Measurements from ENCODE around the gene MYO1A.
"Not testable (repeated sequence)": the region's sequence is repeated elsewhere in the genome, so short reads cannot be mapped to it uniquely, and the experiment has no call there.

The MYO1A gene

DNA sequence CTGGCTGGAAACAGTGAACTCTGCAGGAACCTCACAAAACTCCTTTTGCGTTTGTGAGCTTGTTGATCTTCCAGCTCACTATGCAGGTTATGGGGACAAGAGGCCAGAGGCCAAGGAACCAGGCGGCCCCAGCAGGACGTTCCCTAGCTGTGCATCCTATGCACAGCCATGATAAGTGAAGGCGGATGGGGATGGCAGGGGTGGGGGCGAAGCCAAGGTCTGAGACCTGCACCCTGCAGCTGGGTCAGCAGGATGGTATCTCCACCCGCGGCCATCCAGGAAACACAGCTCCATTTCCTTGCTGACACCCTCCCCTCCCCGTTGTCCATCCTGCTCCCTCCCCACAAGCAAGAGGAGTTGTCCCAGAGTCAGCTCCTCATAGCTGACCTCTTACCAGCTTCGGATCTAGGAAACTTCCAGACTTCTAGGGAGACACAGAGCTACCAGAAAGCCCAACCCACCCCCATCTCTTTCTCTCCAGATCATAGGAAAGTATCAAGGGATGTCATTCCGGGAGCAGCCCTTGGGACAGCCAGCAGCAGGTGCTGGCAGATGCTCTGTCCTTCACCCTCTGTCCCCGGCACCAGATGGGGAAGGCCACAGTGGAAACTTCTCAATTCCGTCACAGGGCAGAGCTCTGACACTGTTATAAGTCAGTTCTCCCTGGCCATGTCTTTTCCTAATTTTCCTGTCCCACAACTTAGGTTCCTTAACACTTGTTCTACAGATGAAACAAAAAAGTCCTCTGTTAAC lies 53.0 kb downstream of the MYO1A start:
- no peak for DNase-seq (ENCODE audit: low read depth in 1 of 2, low spot score in 1 of 2)

DNA sequence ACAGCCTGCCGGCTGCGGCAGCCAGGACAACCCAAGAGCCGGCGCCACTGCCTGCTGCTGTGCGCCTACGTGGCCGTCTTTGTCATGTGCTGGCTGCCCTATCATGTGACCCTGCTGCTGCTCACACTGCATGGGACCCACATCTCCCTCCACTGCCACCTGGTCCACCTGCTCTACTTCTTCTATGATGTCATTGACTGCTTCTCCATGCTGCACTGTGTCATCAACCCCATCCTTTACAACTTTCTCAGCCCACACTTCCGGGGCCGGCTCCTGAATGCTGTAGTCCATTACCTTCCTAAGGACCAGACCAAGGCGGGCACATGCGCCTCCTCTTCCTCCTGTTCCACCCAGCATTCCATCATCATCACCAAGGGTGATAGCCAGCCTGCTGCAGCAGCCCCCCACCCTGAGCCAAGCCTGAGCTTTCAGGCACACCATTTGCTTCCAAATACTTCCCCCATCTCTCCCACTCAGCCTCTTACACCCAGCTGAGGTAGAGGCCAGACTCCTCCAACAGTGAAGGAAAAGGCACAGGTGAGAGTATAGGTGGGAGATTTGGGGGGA lies 53.9 kb downstream of the MYO1A start:
- DNase-seq (ENCODE audit: low read depth in 1 of 2, low spot score in 1 of 2) = no peak

DNA sequence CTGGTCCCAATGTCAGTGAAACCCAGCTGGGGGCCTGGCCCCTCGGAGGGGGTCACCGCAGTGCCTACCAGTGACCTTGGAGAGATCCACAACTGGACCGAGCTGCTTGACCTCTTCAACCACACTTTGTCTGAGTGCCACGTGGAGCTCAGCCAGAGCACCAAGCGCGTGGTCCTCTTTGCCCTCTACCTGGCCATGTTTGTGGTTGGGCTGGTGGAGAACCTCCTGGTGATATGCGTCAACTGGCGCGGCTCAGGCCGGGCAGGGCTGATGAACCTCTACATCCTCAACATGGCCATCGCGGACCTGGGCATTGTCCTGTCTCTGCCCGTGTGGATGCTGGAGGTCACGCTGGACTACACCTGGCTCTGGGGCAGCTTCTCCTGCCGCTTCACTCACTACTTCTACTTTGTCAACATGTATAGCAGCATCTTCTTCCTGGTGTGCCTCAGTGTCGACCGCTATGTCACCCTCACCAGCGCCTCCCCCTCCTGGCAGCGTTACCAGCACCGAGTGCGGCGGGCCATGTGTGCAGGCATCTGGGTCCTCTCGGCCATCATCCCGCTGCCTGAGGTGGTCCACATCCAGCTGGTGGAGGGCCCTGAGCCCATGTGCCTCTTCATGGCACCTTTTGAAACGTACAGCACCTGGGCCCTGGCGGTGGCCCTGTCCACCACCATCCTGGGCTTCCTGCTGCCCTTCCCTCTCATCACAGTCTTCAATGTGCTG lies 54.6 kb downstream of the MYO1A start:
- DNase-seq (ENCODE audit: low read depth in 1 of 2, low spot score in 1 of 2) = no peak

DNA sequence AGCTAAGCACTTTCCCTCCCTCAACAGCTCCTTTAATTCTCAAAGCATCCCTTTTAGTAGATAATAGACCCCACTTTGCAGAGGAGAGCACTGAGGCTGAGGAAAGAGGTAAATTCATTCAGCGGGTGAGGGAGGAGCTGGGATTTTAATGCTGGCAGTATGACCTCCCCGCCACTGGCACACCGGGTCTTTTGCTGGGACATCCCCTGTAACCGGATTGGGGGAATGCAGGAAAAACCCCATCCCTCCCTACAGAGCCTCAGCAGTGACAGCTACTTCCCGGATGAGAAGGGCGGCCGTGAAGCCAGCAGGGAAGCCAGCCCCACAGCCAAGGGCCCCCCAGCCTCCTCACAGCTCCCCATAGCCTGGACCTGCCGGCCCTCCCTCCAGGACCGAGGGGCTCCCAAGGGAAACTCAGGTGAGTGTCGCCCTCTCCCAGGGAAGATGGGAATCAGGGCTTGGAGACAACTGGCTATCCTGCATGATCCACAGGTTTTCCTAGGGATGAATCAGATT lies 55.6 kb downstream of the MYO1A start:
- DNase-seq (ENCODE audit: low read depth in 1 of 2, low spot score in 1 of 2) = no peak

DNA sequence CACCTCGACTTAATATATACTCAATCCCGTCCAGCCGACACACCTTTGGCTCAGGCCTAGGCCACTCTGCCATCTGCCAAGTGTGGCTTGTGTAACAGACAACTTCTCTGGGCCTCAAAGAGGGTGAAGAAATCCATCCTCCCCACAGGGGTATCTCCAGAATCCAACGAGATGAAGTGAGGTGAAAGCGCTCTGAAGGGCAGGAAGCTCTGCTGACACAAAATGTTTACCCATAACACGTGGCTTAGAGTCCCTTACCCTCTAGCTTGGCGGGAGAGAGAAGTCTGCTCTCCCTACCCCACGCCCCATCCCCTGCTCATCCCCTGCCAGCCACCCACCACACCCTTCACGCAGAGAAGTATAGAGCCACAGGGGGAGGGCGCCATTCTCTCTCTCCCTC lies 56.6 kb downstream of the MYO1A start:
- DNase-seq (ENCODE audit: low read depth in 1 of 2, low spot score in 1 of 2) = no peak

DNA sequence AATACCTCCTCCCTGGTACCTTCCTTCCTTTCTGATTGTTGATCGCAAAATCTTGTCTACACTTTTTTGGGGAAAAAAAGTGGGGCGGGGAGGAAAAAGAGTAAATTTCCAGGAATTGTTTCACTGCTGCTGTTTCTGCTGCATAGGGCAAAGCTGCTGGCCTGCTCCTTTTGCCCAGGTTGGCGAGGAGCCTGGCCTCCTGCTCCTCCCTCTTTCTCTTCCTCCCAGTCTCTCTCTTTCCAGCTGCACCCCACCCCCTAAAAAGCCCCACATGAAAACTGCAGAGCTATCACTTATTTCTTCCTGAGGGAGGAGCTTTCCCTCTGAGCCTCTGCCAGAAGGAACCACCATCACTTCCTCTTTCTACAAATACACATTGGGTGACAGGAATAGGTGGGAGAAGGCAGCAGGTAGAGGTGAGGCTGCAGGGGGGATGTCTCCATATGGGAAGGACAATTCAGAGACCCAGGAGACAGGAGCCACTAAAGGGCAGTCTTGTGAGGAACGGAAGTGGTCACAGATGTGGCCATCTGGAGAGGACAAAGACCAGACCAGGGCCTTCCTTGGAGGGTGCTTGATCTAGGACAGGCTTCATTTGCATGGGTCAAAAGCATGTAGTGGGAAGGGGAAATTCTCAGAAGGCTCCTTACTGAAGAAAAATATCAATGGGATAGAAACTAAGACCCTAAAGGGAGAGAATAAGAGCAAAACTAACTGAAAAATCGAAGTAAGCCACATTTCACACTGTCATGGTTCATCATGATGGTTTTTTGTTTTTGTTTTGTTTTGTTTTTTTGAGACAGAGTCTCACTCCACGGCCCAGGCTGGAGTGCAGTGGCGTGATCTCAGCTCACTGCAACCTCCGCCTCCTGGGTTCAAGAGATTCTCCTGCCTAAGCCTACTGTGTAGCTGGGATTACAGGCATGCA lies 58.3 kb downstream of the MYO1A start:
- DNase-seq (ENCODE audit: low read depth in 1 of 2, low spot score in 1 of 2) = no peak

DNA sequence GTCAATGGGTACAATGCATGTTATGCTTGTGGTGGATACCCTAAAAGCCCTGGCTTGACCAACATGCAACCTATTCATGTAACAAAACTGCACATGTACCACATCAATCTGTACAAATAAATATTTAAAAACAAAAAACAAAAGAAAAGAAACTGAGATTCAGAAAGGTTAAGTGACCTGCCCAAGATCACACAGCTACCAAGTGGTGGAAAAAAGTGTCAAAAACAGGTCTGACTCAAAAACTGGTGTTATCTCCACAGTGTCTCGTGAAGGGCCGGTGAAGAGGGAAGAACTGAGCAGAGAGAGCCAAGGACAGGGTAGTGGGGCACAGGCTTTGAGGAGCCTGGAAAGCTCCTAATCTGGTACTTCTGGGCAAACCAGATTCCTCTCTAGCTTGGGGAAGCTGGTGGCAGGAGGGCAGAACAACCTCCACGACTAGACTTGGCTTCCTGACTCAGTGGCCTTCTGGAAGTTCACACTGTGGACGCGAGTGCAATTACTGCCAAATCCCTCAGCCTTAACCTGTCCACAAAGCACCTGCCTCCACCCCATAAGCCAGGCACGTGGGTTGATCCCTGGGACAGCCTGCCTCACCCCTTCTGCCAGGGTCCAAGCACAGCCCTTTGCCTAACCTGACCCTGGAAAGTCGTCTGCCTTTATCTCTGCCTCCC lies 59.1 kb downstream of the MYO1A start:
- no peak for DNase-seq (ENCODE audit: low read depth in 1 of 2, low spot score in 1 of 2)

DNA sequence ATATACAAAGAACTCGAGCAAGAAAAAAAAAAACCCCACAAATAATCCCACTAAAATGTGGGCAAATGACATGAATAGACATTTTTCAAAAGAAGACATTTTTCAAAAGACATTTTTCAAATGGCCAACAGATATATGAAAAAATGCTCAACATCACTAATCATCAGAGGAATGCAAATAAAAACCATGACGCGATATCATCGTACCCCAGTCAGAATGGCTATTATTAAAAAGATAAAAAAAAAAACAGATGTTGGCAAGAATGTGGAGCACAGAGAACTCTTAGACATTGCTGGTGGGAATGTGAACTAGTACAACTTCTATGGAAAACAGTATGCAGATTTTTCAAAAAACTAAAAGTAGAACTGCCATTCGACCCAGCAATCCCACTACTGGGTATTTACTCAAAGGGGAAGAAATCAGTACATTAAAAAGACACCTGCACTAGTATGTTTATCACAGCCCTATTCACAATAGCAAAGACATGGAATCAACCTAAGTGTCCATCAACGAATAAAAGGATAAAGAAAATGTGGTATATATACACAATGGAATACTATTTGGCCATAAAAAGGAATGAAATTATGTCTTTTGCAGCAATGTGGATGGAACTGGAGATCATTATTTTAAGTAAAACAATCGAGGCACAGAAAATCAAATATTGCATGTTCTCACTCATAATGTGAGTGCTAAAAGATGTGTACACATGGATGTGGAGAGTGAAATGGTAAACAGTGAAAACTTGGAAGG lies 59.9 kb downstream of the MYO1A start:
- DNase-seq (ENCODE audit: low read depth in 1 of 2, low spot score in 1 of 2) = no peak

DNA sequence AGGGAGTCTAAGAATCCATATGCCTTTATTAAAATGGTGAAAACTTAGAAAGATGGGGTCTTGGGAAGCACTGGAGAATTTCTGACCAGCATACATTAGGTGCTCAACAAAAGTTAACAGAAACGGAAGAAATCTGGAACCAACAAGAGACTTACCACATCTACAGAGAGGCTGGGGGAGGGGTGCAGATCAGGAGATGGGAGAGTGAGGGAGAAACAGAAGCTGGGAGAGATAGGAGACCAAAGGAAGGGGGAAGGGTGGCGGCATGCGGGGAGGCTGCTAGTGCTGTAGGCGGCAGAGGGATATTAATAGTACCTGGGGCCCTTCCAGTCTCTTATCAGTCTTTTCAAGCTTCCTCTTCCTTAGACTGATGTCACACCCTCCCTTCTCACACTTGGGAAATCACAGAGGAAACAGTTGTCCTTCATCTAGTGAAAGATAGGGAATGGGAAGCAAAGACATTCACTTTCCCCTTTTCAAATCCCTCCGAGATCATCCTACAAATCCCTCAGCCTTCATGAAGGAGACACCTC lies 61.7 kb downstream of the MYO1A start:
- no peak for DNase-seq (ENCODE audit: low read depth in 1 of 2, low spot score in 1 of 2)

DNA sequence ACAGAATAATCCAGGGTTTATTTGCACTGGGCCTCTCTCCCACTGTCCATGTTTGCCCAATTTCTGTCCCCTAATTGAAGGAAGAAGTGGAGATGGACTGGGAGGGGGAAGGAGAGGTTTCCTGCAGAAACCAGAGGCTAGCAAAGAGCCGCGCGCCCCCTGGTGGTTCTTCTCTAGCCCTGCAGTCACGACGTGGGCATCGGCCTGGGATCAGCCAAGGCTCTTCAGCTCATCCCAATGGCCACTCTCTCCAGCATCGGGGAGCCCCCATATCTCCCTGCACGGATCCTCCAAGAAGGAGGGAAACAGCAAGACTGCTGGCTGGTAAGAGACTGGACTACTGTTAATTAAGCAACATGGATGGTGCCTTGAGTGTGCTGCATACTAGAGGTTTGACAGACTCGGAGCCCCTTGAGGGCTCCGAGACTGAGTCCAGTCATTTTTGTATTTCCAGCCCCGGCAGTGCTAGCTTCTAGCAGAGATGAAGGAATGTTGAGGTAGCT lies 62.3 kb downstream of the MYO1A start:
- peak; percentile 56 to 69 for DNase-seq (ENCODE audit: low read depth in 1 of 2, low spot score in 1 of 2)

DNA sequence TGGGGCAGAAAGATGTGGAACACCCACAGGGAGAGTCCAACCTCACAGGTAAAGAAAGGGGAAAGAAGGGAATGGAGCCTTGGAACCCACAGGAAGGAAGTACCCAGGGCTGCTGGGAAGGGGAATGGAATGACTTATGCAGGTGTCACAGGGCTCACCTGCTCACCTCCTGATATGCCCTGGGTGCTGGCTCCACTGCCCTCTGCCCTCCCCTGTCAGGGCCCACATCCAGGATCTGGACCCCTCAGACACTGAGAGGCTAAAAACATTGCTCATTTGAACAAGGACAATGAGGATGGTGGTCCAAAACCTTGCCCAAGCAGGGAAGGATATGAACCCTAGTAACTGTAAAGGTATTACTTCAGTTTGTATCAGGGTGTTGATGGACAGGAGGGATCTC lies 62.9 kb downstream of the MYO1A start:
- no peak for DNase-seq (ENCODE audit: low read depth in 1 of 2, low spot score in 1 of 2)

DNA sequence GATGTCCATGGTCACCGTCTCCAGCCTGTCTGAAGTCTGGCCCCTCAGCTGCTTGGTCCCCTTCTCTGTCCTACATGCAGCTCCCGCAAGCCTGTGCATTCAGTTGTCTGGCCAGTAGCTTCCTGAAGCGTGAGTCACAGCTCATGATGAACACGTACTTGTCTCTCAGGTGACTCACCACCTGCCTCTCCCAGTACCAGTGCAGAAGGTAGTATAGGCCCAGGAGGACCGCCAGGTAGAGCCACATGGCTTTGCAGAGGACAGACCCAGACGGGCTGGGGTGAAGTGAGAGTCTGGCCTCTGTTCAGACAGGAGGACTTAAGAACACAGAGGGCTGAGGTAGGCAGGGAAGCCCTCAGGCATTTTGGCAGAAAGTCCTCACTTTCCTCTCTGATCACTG lies 64.2 kb downstream of the MYO1A start:
- DNase-seq (ENCODE audit: low read depth in 1 of 2, low spot score in 1 of 2) = not testable (repeated sequence)

DNA sequence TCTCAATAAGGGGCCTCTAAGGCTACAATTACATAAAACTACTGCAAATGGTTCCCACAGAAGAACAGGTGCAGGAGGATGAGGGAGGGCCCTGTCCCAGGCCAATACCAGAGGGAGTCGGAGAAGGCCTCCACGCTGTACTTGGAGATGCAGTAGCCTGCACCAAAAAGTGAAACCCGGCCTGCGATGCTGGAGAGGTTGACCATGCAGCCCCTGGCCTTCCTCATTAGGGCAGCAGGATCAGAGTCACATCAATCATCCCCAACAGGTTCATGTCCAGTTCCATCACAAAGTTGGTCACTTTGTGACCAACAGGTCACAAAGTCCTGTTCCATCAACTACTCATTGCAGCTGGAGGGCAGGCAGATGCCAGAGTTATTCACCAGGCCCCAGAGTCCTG lies 66.5 kb downstream of the MYO1A start:
- no peak for DNase-seq (ENCODE audit: low read depth in 1 of 2, low spot score in 1 of 2)

DNA sequence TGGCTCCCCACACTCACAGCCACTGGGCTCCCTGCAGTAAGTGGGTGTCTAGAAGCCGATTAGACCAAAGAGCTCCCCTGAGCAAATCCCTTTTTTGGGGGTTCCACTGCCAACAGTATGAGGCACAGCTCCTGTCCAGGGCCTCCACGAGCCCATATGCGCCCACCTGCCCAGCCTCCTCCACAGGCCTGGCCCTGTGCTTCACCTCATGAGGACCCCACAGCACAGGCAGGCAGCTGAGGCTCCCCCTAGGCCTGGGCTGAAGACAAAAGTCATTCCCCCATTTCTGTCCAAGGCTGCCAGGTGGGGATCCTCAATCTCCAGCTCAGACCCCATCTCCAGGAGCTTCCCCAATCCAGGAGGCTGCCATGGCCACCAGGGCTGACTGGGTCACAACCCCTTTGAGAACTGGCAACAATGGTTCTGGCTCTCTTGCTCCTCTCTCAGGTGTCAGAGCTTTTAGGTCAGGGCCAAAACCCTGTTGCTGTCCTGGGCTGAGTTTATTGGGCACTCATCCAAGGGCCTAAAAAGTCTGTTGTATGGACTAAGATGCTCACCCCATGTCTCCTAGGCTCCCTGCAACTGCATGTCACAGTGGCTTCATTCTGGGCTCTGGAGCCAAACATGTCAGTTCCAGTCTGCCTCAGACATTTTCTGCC lies 67.2 kb downstream of the MYO1A start:
- DNase-seq (ENCODE audit: low read depth in 1 of 2, low spot score in 1 of 2) = not testable (repeated sequence)

DNA sequence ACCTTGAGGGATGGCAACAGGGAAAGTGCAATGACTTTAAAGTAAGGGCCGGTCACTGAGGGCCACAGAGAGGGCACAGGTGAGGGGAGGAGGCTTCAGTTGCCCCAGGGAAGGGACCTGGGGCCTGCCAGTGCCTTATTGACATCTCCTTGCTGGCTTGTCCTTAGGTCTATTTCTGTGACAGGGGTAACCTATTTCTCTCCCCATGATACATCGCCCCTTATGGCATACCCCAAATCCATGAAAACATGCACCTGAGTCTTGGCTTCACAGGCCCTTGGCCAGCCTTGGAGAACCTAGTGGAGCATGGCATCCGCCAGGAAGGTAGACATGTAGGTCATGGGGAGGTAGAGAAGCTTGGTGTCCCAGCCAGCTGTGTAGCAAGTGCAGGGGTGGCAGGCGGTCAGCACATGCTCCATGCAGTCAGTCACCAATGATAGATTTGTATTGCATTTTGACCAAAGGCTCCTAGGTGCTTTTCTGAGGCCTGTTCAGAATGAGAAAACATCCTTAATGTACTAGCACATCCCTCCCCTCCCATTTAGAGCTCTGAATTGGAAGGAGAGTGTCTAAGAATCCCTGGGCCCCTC lies 68.9 kb downstream of the MYO1A start:
- no peak for DNase-seq (ENCODE audit: low read depth in 1 of 2, low spot score in 1 of 2)

DNA sequence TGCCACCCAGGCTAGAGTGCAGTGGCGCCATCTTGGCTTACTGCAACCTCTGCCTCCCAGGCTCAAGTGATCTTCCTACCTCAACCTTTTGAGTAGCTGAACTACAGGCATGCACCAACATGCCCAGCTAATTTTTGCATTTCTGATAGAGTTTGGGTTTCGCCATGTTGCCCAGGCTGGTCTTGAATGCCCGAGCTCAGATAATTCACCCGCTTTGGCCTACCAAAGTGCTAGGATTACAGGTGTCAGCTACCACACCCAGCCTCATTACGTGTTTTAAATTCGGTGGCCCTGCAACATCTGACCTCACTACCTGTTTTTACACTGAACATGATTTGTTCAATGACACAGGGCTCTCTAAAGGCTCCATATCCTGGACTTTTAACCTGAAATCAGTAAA lies 69.7 kb downstream of the MYO1A start:
- no peak for DNase-seq (ENCODE audit: low read depth in 1 of 2, low spot score in 1 of 2)

DNA sequence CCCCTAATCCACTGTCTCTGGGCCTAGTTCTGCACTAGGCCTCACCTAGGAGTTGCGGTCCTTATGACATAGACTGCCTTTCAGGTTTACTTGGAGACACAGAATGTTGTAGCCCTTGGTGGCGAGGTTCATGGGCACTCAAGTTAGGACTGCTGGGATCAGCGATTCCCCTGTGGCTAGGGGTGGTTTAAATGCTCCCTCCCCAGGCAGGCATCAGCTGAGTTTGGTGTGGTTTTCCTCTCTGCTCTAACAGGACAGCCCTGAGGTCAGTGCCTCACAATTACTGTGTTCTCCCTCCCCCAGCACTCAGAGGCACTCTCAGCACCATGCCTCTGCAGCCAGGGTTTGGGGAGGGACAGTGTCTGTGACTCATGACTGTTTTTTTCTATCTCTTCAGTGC lies 70.3 kb downstream of the MYO1A start:
- no peak for DNase-seq (ENCODE audit: low read depth in 1 of 2, low spot score in 1 of 2)
